CD4-positive, alpha-beta T cell treated with Interleukin-2 at 100 ng/mL for 4 hours (primary cell): ENCODE data around the gene NUP88.

Source experiments
- DNase-seq: peaks from one replicate; pipeline ENCODE4 v3.0.0-alpha.2; 2020; ENCODE audit warnings: low spot score

The NUP88 gene

GRCh38 chr17:5419959-5420653 lies 644 bp upstream of the NUP88 start, which contains the start of gene RPAIN:
Gene RPAIN, plus strand, starts transcription at chr17:5420182. Its CDS starts 29 bp downstream, at chr17:5420211.
- peak; percentile 84 for DNase-seq

- DNase-seq = peak; percentile 69
These were observed 555 bp downstream of the NUP88 start for GRCh38 chr17:5418858-5419355.

DNA sequence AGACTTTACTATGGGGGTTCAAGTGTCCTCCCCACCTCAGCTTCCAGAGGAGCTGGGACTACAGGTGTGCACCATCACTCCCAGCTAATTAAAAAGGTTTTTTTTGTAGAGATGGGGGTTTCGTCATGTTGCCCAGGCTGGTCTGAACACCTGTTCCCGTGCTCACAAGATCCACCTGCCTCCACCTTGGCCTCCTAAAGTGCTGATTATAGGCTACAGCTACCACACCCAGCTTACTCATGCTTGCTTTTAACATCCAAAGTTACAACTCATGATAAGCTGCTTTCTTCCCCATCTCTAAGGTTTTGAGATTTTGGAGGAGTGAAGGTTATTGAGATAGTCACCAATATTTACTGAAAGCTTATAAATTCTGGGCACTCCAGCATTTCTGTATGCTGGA lies 2.6 kb downstream of the NUP88 start:
- no peak for DNase-seq

DNA sequence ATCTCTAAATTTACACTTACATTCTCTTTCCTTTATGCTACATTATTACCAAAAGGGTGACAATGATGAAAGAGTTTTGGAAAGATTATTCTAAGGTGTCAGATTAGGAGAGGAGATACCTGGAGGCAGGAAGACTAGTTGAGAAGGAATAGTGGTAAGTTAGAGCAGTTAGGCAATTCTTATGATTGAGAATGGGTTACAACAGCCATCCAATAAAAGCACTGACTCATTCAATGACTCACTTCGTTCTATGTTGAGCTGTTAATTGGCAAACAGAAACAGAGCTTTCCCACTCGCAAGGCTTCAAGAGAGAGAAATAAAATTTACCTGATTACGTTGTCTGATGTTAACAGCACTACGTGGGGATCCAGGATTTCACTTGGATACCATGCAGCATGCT lies 5.8 kb downstream of the NUP88 start:
- DNase-seq = peak; percentile 14

GRCh38 chr17:5410594-5411272 lies 8.7 kb downstream of the NUP88 start:
- no peak for DNase-seq

- DNase-seq = no peak
These were observed 11.3 kb downstream of the NUP88 start for GRCh38 chr17:5408186-5408585.

DNA sequence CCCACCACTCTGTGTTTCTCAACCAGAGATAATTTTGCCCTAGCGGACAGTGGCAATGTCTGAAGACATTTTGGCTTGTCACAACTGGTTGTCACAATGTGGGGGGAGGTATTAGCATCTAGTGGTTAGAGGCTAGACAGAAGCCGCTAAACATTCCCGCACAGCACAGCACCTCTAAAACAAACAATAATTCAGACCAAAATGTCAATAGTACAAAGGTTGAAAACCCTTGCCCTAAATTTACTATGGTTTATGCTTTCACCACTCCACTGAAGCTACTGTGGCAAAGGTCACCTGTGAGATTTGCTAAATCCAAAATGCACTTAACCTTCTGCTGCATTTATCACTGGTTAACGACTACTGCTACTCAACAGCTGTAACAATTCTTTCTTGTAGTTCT lies 14.1 kb downstream of the NUP88 start:
- no peak for DNase-seq

- no peak for DNase-seq
These were observed 19.7 kb downstream of the NUP88 start for GRCh38 chr17:5399767-5400166.

- DNase-seq = no peak
These were observed 22.9 kb downstream of the NUP88 start for GRCh38 chr17:5396612-5397011.

GRCh38 chr17:5391678-5392077 lies 27.8 kb downstream of the NUP88 start:
- DNase-seq = no peak

GRCh38 chr17:5381542-5381941 lies 37.9 kb downstream of the NUP88 start:
- DNase-seq = no peak

DNA sequence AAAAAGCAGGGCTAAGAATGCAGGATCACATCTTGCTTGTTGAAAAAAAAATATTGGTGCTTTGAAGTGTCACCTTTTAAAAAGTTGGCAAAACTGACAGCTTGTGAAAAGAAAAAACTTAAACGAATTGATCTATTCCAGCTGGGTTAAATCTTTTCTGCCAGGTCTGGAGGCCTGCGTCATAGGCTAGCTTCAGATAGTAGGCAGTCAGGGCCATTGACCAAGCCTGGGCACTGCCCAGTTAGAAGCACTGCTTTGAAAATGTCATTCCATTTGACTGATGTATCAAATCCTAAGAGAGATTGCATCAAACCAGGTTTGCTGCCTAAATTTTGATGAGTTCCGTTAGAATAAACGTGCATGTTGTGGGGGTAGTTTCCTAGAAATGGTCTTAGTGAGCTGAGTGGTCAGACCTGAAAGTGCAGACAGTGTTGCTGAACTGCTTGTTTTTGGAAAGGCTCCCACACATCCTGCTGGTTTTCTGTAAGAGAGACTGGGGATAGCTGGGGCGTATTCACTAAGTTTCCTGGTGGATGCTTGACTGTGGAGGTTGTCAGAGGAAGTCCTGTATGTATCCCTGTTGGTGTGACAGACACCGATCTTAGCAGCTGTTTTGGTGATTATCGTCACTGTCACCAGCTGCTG lies 38.8 kb downstream of the NUP88 start:
- DNase-seq = no peak

DNA sequence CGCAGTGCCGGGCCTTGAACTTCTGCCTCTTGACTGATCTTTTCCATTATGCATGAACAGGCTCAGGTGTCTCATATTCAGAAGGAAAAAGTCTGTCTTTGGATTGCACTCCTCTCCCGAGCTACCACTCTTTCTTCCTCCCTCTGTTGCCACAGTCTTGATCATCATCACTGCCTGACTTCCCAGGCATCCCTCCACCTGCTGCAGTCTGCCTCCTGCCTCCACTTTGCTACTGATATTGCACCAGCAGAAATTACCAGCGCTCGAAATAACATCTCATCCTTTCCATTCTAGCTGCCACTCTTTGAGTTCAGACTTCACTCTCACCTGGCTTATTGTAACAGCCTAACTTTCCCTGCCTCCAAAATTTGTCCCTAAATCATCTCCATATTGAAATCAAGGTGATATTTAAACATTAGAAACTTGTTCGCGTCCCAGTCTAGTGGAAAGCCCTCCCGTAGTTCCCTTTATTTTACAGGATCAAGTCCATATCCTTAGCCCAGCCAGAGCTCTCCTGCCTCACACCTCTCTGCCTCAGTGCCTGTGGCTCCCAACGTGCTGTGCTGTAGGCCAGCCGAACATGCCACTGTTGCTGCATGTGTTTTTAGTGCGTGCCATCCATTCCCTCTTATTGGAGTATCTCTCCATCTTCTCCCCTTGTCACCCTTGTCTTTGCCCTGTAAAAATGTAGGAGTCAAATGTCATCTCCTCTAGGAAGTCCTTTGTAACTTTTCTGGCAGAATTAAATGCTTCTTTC lies 39.9 kb downstream of the NUP88 start:
- DNase-seq = no peak

GRCh38 chr17:5378566-5379207 lies 40.8 kb downstream of the NUP88 start:
- DNase-seq = no peak

- DNase-seq = no peak
These were observed 46.4 kb downstream of the NUP88 start for GRCh38 chr17:5373112-5373511.

GRCh38 chr17:5370411-5370810 lies 49.1 kb downstream of the NUP88 start:
- no peak for DNase-seq

DNA sequence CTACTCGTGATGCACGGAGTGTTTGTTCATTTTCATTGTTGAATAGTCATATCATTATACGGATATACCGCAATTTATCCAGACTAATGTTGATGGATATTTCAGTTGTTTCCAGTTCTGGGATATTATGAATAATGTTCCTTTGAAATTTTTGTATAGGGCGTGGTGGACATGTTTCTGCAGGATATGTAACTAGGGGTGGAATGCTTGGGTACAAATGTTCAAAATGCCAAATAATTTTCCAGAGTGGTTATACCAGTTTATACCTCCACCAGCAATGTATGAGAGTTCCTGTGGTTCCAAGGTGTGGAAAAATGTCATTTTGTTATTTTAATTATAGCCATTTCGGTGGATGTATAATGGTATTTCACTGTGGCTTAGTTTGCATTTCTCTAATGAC lies 53.6 kb downstream of the NUP88 start:
- no peak for DNase-seq

DNA sequence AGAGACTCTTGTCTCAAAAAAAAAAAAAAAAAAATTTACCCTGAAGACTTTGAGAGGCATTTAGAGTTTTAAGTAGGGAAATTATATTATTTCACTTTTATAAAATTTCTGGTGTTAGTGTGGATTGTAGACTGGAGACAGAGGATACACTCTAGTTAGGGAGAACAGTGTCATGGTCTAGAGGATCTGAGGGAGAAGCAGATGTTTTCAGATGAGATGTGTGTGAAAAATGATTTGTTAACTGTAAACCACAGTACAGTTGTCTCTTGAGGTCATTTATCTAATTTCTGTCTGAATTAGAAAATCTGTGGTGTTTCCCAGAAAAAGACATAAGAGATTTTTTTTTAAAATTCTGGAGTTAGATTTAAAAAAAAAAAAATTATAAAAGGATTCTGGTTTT lies 54.8 kb downstream of the NUP88 start:
- DNase-seq = no peak

GRCh38 chr17:5364156-5364555 lies 55.3 kb downstream of the NUP88 start:
- DNase-seq = no peak

GRCh38 chr17:5362162-5362811 lies 57.2 kb downstream of the NUP88 start:
- DNase-seq = no peak

GRCh38 chr17:5361426-5361825 lies 58.0 kb downstream of the NUP88 start:
- no peak for DNase-seq
